ENCODE results near the gene RASA1.

DNA sequence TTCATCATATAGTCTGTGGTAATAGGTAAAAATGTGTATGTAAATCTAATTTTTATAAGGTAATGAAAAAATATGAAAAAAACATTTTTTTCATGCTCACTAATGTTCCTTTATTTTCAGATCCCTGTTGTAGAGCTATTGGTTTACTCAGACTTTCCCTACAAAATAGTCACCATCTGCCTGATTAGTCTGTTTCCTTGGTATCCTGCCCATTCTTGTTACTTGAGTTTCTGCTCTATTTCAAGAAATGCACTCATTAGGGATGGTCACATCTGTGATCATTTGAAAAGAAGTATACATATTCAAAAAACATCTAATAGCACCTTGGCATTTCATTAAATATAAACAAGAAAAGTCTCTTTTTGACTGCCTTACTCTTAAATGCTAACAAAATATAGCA, 21.6 kb upstream of the RASA1 start:
- TF ChIP-seq, protein P1, sequence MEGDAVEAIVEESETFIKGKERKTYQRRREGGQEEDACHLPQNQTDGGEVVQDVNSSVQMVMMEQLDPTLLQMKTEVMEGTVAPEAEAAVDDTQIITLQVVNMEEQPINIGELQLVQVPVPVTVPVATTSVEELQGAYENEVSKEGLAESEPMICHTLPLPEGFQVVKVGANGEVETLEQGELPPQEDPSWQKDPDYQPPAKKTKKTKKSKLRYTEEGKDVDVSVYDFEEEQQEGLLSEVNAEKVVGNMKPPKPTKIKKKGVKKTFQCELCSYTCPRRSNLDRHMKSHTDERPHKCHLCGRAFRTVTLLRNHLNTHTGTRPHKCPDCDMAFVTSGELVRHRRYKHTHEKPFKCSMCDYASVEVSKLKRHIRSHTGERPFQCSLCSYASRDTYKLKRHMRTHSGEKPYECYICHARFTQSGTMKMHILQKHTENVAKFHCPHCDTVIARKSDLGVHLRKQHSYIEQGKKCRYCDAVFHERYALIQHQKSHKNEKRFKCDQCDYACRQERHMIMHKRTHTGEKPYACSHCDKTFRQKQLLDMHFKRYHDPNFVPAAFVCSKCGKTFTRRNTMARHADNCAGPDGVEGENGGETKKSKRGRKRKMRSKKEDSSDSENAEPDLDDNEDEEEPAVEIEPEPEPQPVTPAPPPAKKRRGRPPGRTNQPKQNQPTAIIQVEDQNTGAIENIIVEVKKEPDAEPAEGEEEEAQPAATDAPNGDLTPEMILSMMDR (IDR thresholded peaks at IDR 0.05), result no peak
- no peak for TF ChIP-seq POLR2A (IDR thresholded peaks at IDR 0.05)
